Neural crest cell (in vitro differentiated cells): ENCODE measurements around the gene PRDM16. TPM values are rescaled to one million over a fixed set of nuclear protein-coding genes. Genes with fewer than 3 reads are reported as not detected.

Experiments used
- DNase-seq: peaks from one replicate; pipeline ENCODE4 v3.0.0; 2021; ENCODE audit warnings: low read depth, mixed read lengths, low spot score
- H3K27ac Mint-ChIP-seq: one replicate; pipeline ENCODE4 v1.8.0; 2021; ENCODE audit warnings: mild to moderate bottlenecking, mixed read lengths; ENCODE audit not compliant: unreplicated experiment
- H3K27me3 Mint-ChIP-seq: 2 replicates; pipeline ENCODE4 v1.8.0; 2021; ENCODE audit warnings: low read depth, mild to moderate bottlenecking, mixed read lengths
- H3K36me3 Mint-ChIP-seq: 2 replicates; pipeline ENCODE4 v1.8.0; 2021; ENCODE audit warnings: low read depth, mild to moderate bottlenecking, mixed read lengths
- H3K4me1 Mint-ChIP-seq: 2 replicates; pipeline ENCODE4 v1.8.0; 2021; ENCODE audit warnings: mixed read lengths
- H3K4me3 Mint-ChIP-seq: one replicate; pipeline ENCODE4 v1.8.0; 2021; ENCODE audit warnings: mild to moderate bottlenecking, mixed read lengths
- H3K9me3 Mint-ChIP-seq: 2 replicates; pipeline ENCODE4 v1.8.0; 2021; ENCODE audit warnings: mixed read lengths
- CTCF ChIP-seq: fragments of 200-600 bp; sonication (generic); conservative IDR thresholded peaks from 2 replicates; pipeline ENCODE4 v1.5.0; 2021; ENCODE audit warnings: antibody characterized with exemption, mild to moderate bottlenecking
- total RNA-seq: library from RNA; stranded (reverse); gene quantifications from 2 replicates; pipeline ENCODE4 v1.2.1, GENCODE V29; 2021

The PRDM16 gene
- total RNA-seq, 1 donor from 2014 or later = 11.7 TPM

GRCh38 chr1:3318329-3318728 is 249.3 kb downstream of the PRDM16 start:
- H3K27me3 Mint-ChIP-seq = peaks cover 15% of the 10 kb centered on the region
- no peak overlapping the region for H3K4me3 Mint-ChIP-seq
- no peak for TF ChIP-seq CTCF
- no peaks in the 10 kb centered on the region for H3K9me3 Mint-ChIP-seq
- DNase-seq = no peak
- H3K36me3 Mint-ChIP-seq = no peaks in the 10 kb centered on the region
- peaks cover 61% of the 10 kb centered on the region for H3K4me1 Mint-ChIP-seq
- no peak overlapping the region for H3K27ac Mint-ChIP-seq

DNA sequence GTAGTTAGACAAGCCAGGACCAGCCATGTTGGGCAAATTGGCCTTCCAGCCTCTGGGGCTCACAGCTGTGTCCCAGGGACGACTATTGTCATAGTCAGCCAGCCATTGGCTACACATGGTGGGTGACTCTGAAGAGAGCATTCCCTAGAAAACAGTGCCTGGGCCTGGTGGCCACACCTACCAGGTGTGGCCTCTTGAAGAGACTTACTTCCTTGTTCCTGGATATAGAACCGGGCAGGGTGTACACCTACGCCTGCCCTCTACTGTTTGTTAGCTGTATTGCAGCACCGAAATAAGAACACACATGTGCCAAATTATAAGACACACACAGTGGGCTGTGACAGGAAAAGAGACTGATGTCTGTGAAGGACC is 250.9 kb downstream of the PRDM16 start:
- no peak overlapping the region for H3K4me3 Mint-ChIP-seq
- peak; percentile 85 for TF ChIP-seq CTCF

GRCh38 chr1:3320246-3321152 is 251.5 kb downstream of the PRDM16 start:
- no peak for DNase-seq
- Mint-ChIP-seq H3K27me3 (peaks cover 4% of the 10 kb centered on the region), H3K9me3 (no peaks in the 10 kb centered on the region), H3K27ac (no peak overlapping the region), H3K4me3 (no peak overlapping the region), H3K36me3 (no peaks in the 10 kb centered on the region), H3K4me1 (peaks cover 48% of the 10 kb centered on the region)
- no peak for TF ChIP-seq CTCF

More for the DNA sequence above, 250.9 kb downstream of the PRDM16 start:
- H3K4me1 Mint-ChIP-seq = peaks cover 54% of the 10 kb centered on the region
- H3K27me3 Mint-ChIP-seq = peaks cover 7% of the 10 kb centered on the region
- no peaks in the 10 kb centered on the region for H3K36me3 Mint-ChIP-seq
- H3K9me3 Mint-ChIP-seq = no peaks in the 10 kb centered on the region
- H3K27ac Mint-ChIP-seq = no peak overlapping the region
- DNase-seq = peak; percentile 52

DNA sequence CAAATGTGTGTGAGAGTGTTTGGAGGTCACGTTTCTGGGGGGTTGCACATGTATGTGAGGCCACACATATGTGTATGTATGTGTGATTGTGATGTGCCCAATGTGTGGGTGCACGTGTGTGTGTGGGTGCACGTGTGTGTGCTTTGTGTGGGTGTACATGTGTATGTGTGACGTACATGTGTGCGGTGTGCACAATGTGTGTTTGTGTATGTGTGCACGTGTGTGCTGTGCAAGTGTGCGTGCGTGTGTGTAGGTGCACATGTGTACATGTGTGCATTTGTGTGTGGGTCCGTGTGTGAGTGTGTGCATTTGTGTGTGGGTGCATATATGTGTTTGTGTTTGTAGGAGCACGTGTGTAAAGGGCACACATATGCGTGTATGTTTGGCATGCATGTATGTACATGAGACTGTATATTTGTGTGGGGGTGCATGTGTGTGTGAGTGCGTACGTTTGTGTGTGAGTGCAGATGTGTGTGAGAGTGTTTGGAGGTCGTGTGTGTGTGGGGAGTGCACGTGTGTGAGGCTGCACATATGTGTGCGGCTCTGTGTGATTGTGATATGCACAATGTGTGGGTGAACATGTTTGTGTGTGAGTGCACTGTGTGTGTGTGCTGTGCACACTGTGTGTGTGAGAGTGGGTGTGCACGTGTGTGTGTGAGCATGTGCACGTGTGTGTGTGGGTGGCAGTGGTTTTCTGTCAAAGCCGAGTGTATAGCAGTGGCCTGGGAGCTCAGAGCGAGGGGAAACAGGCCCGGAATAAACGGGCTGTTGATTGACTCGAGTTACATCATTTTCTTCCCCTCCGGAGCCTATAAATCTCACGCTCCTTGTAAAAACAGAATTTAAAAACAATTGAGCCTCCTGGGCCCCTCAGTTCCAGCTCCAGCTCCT is 252.8 kb downstream of the PRDM16 start:
- H3K36me3 Mint-ChIP-seq = no peaks in the 10 kb centered on the region
- H3K27ac Mint-ChIP-seq = no peak overlapping the region
- H3K9me3 Mint-ChIP-seq = no peaks in the 10 kb centered on the region
- DNase-seq = no peak
- H3K27me3 Mint-ChIP-seq = no peaks in the 10 kb centered on the region
- TF ChIP-seq CTCF = no peak
- H3K4me3 Mint-ChIP-seq = no peak overlapping the region
- peaks cover 45% of the 10 kb centered on the region for H3K4me1 Mint-ChIP-seq

- Mint-ChIP-seq H3K36me3 (no peaks in the 10 kb centered on the region), H3K4me1 (peaks cover 49% of the 10 kb centered on the region), H3K9me3 (no peaks in the 10 kb centered on the region), H3K27ac (peak overlapping the region; percentile 62), H3K4me3 (no peak overlapping the region), H3K27me3 (no peaks in the 10 kb centered on the region)
- DNase-seq = no peak
- TF ChIP-seq CTCF = no peak
Measured at GRCh38 chr1:3322450-3323020, 253.5 kb downstream of the PRDM16 start.
